ENCODE results near the gene SDHAF3.
"Not testable (repeated sequence)": the region's sequence is repeated elsewhere in the genome, so short reads cannot be mapped to it uniquely, and the experiment has no call there.

SDHAF3 gene

GRCh38 chr7:97126483-97127171, 9.1 kb downstream of the SDHAF3 start:
- DNase-seq (ENCODE audit: low read depth): no peak

DNA sequence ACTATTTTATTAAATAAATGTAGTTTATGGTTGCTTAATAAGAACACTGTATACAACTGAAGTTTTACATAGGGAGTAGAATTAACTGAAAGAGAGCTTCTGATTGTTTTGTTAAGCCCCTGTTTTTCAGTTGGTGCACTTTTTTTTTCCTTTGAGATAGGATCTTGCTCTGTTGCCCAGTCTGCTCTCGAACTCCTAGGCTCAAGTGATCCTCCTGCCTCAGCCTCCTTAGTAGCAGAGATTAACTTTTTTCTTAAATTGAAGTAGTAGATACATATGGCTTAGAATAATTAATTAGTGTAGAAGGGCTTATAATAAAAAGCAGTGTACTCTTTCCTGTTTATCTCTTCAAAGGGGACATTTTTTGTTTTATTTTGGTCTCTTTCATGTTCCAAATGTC, 11.2 kb downstream of the SDHAF3 start:
- no peak for DNase-seq (ENCODE audit: low read depth)

GRCh38 chr7:97130417-97131139, 13.1 kb downstream of the SDHAF3 start:
- DNase-seq (ENCODE audit: low read depth): no peak

- no peak for DNase-seq (ENCODE audit: low read depth)
These were observed 15.7 kb downstream of the SDHAF3 start for GRCh38 chr7:97133159-97133558.

GRCh38 chr7:97138830-97139229, 21.3 kb downstream of the SDHAF3 start:
- no peak for DNase-seq (ENCODE audit: low read depth)

- peak; percentile 7 for DNase-seq (ENCODE audit: low read depth)
These were observed 27.6 kb downstream of the SDHAF3 start for GRCh38 chr7:97145068-97145467.

GRCh38 chr7:97149843-97150242, 32.3 kb downstream of the SDHAF3 start:
- DNase-seq (ENCODE audit: low read depth): peak; percentile 3

DNA sequence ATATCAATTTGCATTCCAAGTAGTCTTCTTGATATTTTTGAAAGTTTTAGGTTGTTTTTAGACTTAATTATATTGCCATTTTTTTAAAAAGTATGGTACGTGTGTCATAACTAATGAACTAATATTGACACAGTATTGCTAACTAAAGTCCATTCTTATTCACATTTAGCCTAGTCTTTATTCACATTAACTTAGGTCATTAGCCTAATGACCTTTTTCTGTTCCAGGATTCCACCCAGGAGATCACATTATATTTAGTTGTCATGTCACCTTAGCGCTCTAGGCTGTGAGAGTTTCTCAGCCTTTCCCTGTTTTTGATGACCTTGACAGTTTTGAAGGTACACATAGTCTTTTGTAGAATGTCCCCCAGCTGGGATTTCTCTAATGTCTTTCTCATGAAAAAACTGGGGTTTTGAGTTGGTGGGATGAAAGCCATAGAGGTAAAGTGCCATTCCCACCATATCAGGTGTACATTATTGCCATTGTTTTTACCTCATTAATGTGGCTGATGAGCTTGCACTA, 38.5 kb downstream of the SDHAF3 start:
- DNase-seq (ENCODE audit: low read depth): no peak

GRCh38 chr7:97159984-97160383, 42.5 kb downstream of the SDHAF3 start:
- not testable (repeated sequence) for DNase-seq (ENCODE audit: low read depth)

DNA sequence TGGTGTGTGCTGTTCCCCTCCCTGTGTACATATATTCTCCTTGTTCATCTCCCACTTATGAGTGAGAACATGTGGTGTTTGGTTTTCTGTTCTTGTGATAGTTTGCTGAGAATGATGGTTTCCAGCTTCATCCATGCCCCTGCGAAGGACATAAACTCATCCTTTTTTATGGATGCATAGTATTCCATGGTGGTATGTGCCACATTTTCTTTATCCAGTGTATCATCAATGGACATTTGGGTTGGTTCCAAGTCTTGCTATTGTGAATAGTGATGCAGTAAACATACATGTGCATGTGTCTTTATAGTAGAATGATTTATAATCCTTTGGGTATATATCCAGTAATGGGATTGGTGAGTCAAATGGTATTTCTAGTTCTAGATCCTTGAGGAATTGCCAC, 44.1 kb downstream of the SDHAF3 start:
- not testable (repeated sequence) for DNase-seq (ENCODE audit: low read depth)

- no peak for DNase-seq (ENCODE audit: low read depth)
These were observed 48.8 kb downstream of the SDHAF3 start for GRCh38 chr7:97166308-97166707.

DNA sequence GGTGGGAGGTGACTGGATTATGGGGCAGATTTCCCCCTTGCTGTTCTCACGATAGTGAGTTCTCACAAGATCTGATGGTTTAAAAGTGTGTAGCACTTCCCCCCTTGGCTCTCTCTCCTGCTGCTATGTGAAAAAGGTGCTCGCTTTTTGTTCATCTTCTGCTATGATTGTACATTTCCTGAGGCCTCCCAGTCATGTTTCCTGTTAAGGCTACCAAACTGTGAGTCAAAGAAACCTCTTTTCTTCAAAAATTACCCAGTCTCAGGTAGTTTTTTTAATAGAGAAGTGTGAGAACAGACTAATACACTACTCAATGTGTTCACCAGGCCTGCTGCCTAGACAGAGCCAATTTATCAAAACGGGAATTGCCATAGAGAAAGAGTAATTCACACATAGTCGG, 49.7 kb downstream of the SDHAF3 start:
- no peak for DNase-seq (ENCODE audit: low read depth)

- no peak for DNase-seq (ENCODE audit: low read depth)
These were observed 50.3 kb downstream of the SDHAF3 start for GRCh38 chr7:97167749-97168148.

DNA sequence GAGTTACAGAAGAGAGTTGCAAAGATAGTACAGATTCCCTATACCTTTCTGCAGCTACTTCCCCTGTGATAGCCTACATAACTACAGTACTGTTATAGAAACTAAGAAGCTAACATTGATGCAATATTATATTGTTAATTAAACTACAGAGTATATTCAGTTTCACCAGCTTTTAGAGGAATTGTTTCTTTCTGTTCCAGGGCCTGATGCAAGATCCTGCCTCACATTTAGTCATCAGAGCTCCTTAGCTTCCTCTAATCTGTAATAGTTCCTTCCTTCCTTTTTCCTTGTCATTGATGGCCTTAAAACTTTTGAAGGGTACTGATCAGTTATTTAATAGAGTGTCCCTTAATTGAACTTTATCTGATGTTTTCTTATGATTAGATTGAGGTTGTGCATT, 56.8 kb downstream of the SDHAF3 start:
- DNase-seq (ENCODE audit: low read depth): no peak

DNA sequence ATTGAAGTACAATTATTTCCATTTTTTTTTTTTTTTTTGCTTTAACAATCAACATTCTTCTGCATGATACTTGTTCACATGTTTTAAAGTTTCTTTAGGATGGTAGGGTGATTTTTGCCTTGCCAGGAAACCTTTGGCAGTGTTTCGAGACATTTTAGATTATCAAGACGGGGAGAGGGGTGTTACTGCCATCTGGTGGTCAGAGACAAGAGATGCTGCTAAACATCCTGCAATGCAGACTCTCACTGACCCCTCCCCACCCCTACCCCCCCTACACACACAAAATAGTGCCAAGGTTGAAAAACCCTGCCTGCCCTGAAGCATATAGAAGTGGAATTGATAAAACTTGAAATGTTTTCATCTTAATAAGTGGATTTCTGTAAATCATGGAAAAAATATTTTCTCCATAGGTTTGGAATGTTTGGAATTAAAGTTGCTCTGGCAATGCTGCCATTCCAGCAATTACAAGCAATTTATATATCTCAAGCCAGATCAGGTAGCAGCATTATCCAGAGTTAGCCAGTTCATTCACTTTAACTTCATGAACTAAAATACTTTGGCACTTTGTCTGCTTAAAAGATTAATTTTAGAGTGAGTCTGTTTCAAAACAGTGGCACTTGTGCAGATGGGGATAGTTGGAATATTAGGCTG, 62.1 kb downstream of the SDHAF3 start:
- DNase-seq (ENCODE audit: low read depth): peak; percentile 19

- peak; percentile 35 for DNase-seq (ENCODE audit: low read depth)
These were observed 69.6 kb downstream of the SDHAF3 start for GRCh38 chr7:97187067-97187466.

GRCh38 chr7:97196174-97196573, 78.7 kb downstream of the SDHAF3 start:
- DNase-seq (ENCODE audit: low read depth): not testable (repeated sequence)

DNA sequence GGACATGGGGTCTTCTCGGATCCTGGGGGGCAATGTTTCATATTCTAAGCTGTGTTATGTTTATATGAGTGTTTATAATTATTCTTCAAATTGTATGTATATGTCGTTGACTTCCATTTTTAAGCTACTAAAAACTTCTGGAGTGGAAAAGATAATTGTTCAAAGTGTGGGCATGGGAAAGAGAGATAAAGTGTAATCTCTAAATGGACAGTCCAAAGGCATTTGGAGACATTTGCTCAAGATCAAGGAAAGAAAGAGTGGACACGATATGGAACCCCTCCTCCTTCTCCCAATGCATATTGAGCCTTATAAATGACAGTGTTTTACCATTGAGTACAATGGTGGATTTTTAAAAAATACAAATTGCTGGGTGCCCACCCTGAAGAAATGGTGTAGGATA, 81.1 kb downstream of the SDHAF3 start:
- no peak for DNase-seq (ENCODE audit: low read depth)

DNA sequence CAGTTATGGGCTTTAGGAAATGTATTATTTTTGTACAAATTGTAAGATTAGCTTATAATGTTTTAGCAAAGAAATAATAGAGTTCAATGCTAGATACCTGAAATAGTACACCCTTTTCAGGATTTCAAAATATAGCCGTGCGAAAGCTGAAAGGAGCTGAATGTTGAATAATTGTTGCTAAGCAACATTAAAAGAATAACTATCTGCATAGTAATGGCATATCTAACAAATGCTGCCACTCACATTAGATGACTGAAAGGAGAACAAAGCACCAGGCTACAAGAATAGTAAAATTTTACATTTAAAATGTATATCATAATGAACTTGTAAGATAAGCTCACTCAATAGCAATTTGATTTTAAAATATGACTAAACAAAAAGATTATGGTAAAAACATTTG, 82.5 kb downstream of the SDHAF3 start:
- no peak for DNase-seq (ENCODE audit: low read depth)

DNA sequence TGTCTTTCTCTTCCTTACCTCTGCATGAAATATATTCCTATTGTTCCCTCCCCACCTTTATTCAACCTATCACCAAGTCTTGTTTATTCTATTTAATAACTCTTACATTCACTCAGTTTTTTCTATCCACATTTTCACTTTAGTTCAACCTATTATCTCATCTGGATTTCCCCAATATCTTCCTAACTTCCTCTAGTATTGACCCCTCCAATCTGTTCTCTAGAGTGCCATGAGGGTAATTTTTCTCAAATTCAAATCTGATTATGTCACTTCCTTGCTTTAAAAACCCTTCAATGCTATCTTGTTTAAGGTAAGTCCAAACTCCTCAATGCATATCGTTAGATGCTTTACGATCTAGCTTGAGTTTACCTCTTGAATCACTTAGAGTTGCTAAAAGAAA, 86.5 kb downstream of the SDHAF3 start:
- DNase-seq (ENCODE audit: low read depth): no peak

GRCh38 chr7:97204821-97205220, 87.3 kb downstream of the SDHAF3 start:
- DNase-seq (ENCODE audit: low read depth): no peak

GRCh38 chr7:97215556-97215955, 98.1 kb downstream of the SDHAF3 start:
- DNase-seq (ENCODE audit: low read depth): no peak

- DNase-seq (ENCODE audit: low read depth): no peak
These were observed 101.3 kb downstream of the SDHAF3 start for GRCh38 chr7:97218767-97219166.

Measured in GM04504 (cell line).